HG02642 (cell line): ENCODE results near the gene ARF4.
"Not testable (repeated sequence)": the region's sequence is repeated elsewhere in the genome, so short reads cannot be mapped to it uniquely, and the experiment has no call there.

ENCODE experiments used
- ATAC-seq: cut with Tn5 transposase; IDR thresholded peaks from one replicate; pipeline ENCODE4 v1.9.1; 2021; ENCODE audit warnings: mild to moderate bottlenecking; ENCODE audit not compliant: unreplicated experiment, poor library complexity

The ARF4 gene

GRCh38 chr3:57597127-57597923 lies at the start of gene ARF4:
Gene ARF4 (minus strand): TSS chr3:57597344. CDS start chr3:57597140, 204 bp downstream.
- peak; percentile 94 for ATAC-seq

GRCh38 chr3:57646723-57647122 lies 49.6 kb upstream of the ARF4 start:
- ATAC-seq: no peak

GRCh38 chr3:57644740-57645139 lies 47.6 kb upstream of the ARF4 start:
- ATAC-seq: no peak

- ATAC-seq: no peak
Measured at GRCh38 chr3:57637391-57637790, 40.2 kb upstream of the ARF4 start.

- not testable (repeated sequence) for ATAC-seq
Measured at GRCh38 chr3:57634259-57634658, 37.1 kb upstream of the ARF4 start.

GRCh38 chr3:57627976-57628375 lies 30.8 kb upstream of the ARF4 start:
- ATAC-seq: no peak

GRCh38 chr3:57624801-57625200 lies 27.7 kb upstream of the ARF4 start:
- no peak for ATAC-seq

GRCh38 chr3:57622362-57622761 lies 25.2 kb upstream of the ARF4 start:
- ATAC-seq: no peak

GRCh38 chr3:57617739-57618138 lies 20.6 kb upstream of the ARF4 start:
- ATAC-seq: no peak

- ATAC-seq: no peak
Measured at GRCh38 chr3:57616233-57616632, 19.1 kb upstream of the ARF4 start.

- not testable (repeated sequence) for ATAC-seq
Measured at GRCh38 chr3:57611870-57612269, 14.7 kb upstream of the ARF4 start.

- no peak for ATAC-seq
Measured at GRCh38 chr3:57605683-57606082, 8.5 kb upstream of the ARF4 start.

GRCh38 chr3:57604971-57605370 lies 7.8 kb upstream of the ARF4 start:
- ATAC-seq: no peak

GRCh38 chr3:57600195-57600594 lies 3.1 kb upstream of the ARF4 start:
- ATAC-seq: no peak

- no peak for ATAC-seq
Measured at GRCh38 chr3:57598765-57599360, 1.7 kb upstream of the ARF4 start.

GRCh38 chr3:57596495-57597126 lies 533 bp downstream of the ARF4 start:
- no peak for ATAC-seq

GRCh38 chr3:57594576-57594975 lies 2.6 kb downstream of the ARF4 start:
- no peak for ATAC-seq

GRCh38 chr3:57594144-57594543 lies 3.0 kb downstream of the ARF4 start:
- no peak for ATAC-seq

GRCh38 chr3:57592306-57592705 lies 4.8 kb downstream of the ARF4 start:
- no peak for ATAC-seq

GRCh38 chr3:57587905-57588304 lies 9.2 kb downstream of the ARF4 start:
- no peak for ATAC-seq

- ATAC-seq: no peak
Measured at GRCh38 chr3:57586778-57587177, 10.4 kb downstream of the ARF4 start.
